GM21825 (cell line): Measurements from ENCODE around the gene MAMLD1.

Experiments
- ATAC-seq: cut with Tn5 transposase; IDR thresholded peaks from one replicate; pipeline ENCODE4 v1.9.1; 2021; ENCODE audit warnings: mild to moderate bottlenecking, moderate library complexity; ENCODE audit not compliant: unreplicated experiment

MAMLD1 gene

GRCh38 chrX:150405576-150405975, 42.5 kb downstream of the MAMLD1 start:
- no peak for ATAC-seq

- no peak for ATAC-seq
Measured at GRCh38 chrX:150406596-150406995, 43.5 kb downstream of the MAMLD1 start.

GRCh38 chrX:150408007-150408406, 44.9 kb downstream of the MAMLD1 start:
- no peak for ATAC-seq

GRCh38 chrX:150408561-150408960, 45.4 kb downstream of the MAMLD1 start:
- no peak for ATAC-seq

- ATAC-seq, result no peak
Measured at GRCh38 chrX:150409486-150409885, 46.4 kb downstream of the MAMLD1 start.

GRCh38 chrX:150409964-150410363, 46.8 kb downstream of the MAMLD1 start:
- no peak for ATAC-seq

- no peak for ATAC-seq
Measured at GRCh38 chrX:150410513-150410912, 47.4 kb downstream of the MAMLD1 start.

GRCh38 chrX:150411656-150412055, 48.5 kb downstream of the MAMLD1 start:
- ATAC-seq, result no peak

- no peak for ATAC-seq
Measured at GRCh38 chrX:150414228-150414627, 51.1 kb downstream of the MAMLD1 start.

- no peak for ATAC-seq
Measured at GRCh38 chrX:150416469-150416868, 53.4 kb downstream of the MAMLD1 start.

- no peak for ATAC-seq
Measured at GRCh38 chrX:150421816-150422215, 58.7 kb downstream of the MAMLD1 start.

- no peak for ATAC-seq
Measured at GRCh38 chrX:150429594-150429993, 66.5 kb downstream of the MAMLD1 start.

GRCh38 chrX:150436195-150436594, 73.1 kb downstream of the MAMLD1 start:
- ATAC-seq, result no peak

- ATAC-seq, result no peak
Measured at GRCh38 chrX:150438165-150438564, 75.0 kb downstream of the MAMLD1 start.

GRCh38 chrX:150446151-150446550, 83.0 kb downstream of the MAMLD1 start:
- no peak for ATAC-seq

- no peak for ATAC-seq
Measured at GRCh38 chrX:150446995-150447394, 83.9 kb downstream of the MAMLD1 start.

GRCh38 chrX:150449313-150449712, 86.2 kb downstream of the MAMLD1 start:
- ATAC-seq, result no peak

- ATAC-seq, result no peak
Measured at GRCh38 chrX:150450519-150451177, 87.5 kb downstream of the MAMLD1 start.

GRCh38 chrX:150451953-150452352, 88.8 kb downstream of the MAMLD1 start:
- no peak for ATAC-seq

GRCh38 chrX:150454083-150454482, 91.0 kb downstream of the MAMLD1 start:
- no peak for ATAC-seq

- ATAC-seq, result no peak
Measured at GRCh38 chrX:150454508-150455214, 91.5 kb downstream of the MAMLD1 start.

- ATAC-seq, result no peak
Measured at GRCh38 chrX:150455215-150455608, 92.1 kb downstream of the MAMLD1 start.

GRCh38 chrX:150456466-150456865, 93.3 kb downstream of the MAMLD1 start:
- ATAC-seq, result no peak
